GM21390 (cell line): ENCODE measurements around the gene MVK.

Source experiments
- ATAC-seq: cut with Tn5 transposase; IDR thresholded peaks from one replicate; pipeline ENCODE4 v1.9.1; 2021; ENCODE audit not compliant: unreplicated experiment

Gene MVK

GRCh38 chr12:109563291-109564284 lies 10.0 kb upstream of the MVK start:
- ATAC-seq, result no peak

DNA sequence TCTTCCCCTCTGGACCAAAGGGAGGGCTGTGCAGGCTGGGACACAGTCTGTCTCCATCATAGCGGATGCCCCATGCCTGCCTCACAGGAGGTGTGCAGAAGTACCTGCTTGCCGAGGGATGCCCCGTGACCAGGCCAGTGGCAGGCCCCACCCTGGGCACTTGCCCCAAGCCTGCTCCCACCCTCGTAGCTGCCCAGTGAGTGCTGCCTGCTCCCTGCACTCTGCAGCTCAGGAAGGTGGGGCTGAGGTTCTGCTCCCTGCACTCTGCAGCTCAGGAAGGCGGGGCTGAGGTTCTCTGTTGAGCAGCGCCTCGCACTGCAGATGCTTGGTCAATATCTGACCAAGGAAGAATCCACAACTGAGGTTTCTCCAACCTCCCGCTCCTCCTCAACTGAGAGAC lies 7.2 kb upstream of the MVK start:
- no peak for ATAC-seq

- ATAC-seq, result no peak
Observed at GRCh38 chr12:109567296-109567695, 6.3 kb upstream of the MVK start.

DNA sequence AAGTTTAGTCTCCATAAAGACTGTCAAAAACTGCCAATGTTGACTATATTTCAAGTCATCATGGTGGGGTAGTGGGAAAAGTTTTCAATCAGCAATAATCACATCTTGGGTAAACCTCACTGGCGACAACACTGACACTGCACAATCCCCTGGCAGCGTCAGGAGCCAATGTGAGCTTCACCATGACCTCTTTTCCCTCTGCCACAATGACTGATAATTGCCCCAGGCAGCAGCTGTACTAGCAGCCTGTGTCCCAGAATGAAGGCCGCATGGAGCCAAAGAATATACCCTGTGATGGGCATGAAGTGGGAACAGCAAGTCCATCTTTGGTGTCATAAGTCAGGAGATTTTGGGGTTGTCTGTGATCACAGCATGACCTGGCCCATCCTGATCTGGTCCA lies 5.6 kb upstream of the MVK start:
- no peak for ATAC-seq

GRCh38 chr12:109568486-109568885 lies 5.1 kb upstream of the MVK start:
- ATAC-seq, result no peak

GRCh38 chr12:109571773-109572505 lies 1.7 kb upstream of the MVK start:
- no peak for ATAC-seq

DNA sequence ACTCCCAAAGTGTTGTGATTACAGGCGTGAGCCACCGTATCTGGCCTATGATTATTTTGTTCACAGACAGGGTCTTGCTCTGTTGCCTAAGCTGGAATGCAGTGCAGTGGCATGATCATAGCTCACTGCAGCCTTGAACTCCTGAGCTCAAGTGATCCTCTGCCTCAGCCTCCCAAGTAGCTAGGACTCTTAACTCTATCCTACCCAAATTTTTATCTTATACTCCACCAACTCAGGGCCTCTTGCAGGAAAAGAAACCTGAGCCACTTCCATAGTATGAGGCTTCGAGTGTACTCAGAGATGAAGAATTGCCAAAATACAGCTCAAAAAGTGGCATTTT lies 1.1 kb upstream of the MVK start:
- no peak for ATAC-seq

- no peak for ATAC-seq
Observed at GRCh38 chr12:109573914-109574244, 285 bp downstream of the MVK start.

- ATAC-seq, result no peak
Observed at GRCh38 chr12:109575683-109576082, 2.1 kb downstream of the MVK start.

GRCh38 chr12:109577311-109577710 lies 3.7 kb downstream of the MVK start:
- no peak for ATAC-seq

GRCh38 chr12:109578330-109578927 lies 4.8 kb downstream of the MVK start:
- ATAC-seq, result no peak

- no peak for ATAC-seq
Observed at GRCh38 chr12:109579639-109580038, 6.0 kb downstream of the MVK start.

DNA sequence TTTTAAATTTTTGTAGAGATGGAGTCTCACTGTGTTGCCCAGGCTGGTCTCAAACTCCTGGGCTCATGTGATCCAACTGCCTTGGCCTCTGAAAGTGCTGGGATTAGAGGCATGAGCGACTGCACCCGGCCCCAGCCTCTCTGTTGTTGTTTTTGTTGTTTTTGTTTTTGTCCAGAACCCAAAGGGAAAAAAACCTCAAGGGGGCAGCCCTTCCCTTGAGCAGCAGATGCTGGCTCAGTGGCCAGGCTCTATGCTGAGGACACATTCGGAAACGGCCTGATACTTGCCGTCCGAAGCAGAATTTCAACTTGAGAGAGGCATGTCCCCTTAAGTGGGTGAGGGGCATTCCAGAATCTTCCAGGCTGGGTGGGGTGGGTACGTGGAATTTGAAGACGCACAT lies 6.7 kb downstream of the MVK start:
- no peak for ATAC-seq

GRCh38 chr12:109580684-109581333 lies 7.2 kb downstream of the MVK start:
- no peak for ATAC-seq

DNA sequence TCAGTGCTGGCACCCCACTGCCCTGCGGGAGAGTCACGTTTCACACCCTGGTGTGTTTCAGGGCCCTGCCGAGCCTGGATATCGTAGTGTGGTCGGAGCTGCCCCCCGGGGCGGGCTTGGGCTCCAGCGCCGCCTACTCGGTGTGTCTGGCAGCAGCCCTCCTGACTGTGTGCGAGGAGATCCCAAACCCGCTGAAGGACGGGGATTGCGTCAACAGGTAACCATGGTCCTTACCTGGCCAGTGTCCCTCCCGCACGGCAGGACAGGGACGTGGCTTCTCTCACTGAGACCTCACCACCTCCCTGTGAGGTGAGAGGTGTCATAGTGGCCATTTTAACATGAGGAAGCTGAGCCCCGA lies 7.7 kb downstream of the MVK start:
- no peak for ATAC-seq

DNA sequence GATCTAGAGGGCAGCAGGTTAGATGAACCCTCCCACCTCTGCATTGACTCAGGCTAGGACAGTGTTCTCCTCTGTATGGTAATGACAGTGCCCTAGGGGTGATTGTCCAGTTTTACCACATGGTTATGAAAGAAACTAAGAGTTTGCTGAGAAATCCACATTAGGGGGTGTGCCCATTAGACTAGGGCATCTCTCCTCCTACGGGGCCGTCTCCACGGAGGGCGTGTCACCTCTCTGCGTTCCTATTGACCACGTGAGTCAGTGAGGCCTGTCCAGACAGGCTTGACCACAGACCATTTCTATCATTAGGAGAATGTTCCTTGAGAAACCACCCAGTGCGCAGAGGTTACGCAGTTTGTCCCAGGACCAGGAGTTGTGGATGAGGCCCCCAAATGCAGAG lies 8.3 kb downstream of the MVK start:
- ATAC-seq, result no peak

DNA sequence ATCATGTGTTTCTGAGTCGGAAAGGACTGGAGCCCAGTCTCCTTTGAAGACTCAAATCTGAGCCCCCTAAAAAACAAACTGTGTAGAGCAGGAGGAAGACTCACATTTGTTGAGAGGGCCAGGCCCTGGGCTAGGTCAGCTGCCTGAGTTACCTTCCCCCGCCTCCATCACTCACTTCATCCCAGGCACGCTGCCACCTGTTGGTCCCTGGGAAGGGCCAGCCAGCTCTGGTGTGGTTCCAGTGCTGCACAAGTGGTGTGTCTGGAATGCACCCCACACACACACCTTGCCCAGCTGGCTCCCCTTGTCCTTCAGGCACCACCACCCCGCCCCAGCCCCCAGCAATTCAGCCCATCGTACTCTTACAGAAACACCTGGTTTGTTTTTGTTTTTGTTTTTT lies 9.0 kb downstream of the MVK start:
- no peak for ATAC-seq

DNA sequence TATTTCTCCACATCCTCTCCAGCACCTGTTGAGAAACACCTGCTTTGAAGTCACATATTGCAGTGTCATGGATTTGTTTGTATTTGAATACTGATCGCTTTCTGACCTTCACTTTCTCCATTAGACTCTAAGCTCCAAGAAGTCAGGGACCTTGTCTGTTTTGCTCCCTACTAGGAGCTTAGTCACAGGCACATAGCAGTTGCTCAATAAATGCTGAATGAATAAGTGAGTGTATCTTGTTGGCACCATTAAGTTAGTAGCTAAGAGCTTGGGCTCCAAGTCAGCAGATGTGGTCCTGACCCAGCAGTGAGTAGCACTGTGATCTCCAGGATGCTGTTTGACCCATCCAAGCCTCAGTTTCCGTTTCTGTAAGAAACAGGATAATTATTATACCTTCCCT lies 10.1 kb downstream of the MVK start:
- no peak for ATAC-seq

GRCh38 chr12:109586385-109587296 lies 13.0 kb downstream of the MVK start:
- no peak for ATAC-seq

GRCh38 chr12:109587921-109588320 lies 14.3 kb downstream of the MVK start:
- ATAC-seq, result no peak
